GM23338 (cell line): ENCODE data around the gene ASCL2. TPM values are rescaled to one million over a fixed set of nuclear protein-coding genes. Genes with fewer than 3 reads are reported as not detected.

ENCODE experiments used
- ATAC-seq: fragments of 200-7000 bp; cut with Tn5 transposase; 3 replicates; pipeline ENCODE4 v1.9.1; 2020
- DNase-seq: peaks from one replicate; pipeline ENCODE4 v3.0.0-alpha.2; 2015; ENCODE audit warnings: low spot score
- H2AFZ ChIP-seq: fragments of 200-600 bp; sonication (generic); 2 replicates; pipeline ENCODE4 v1.8.0; 2016; ENCODE audit warnings: antibody characterized with exemption, mild to moderate bottlenecking, moderate library complexity
- H3F3A ChIP-seq: fragments of 200-600 bp; sonication (generic); replicated peaks from 2 replicates; pipeline ENCODE4 v1.8.0; 2017; ENCODE audit warnings: antibody characterized with exemption, mixed run types, low read depth
- H3K27ac ChIP-seq: fragments of 200-600 bp; sonication (generic); 2 replicates; pipeline ENCODE4 v1.6.1; 2016; ENCODE audit warnings: low read depth
- H3K27me3 ChIP-seq: fragments of 200-600 bp; sonication (generic); 2 replicates; pipeline ENCODE4 v1.8.0; 2016; ENCODE audit warnings: mild to moderate bottlenecking, mixed run types, moderate library complexity; ENCODE audit not compliant: insufficient read depth
- H3K36me3 ChIP-seq: fragments of 200-600 bp; sonication (generic); 2 replicates; pipeline ENCODE4 v1.8.0; 2016; ENCODE audit warnings: mild to moderate bottlenecking; ENCODE audit not compliant: insufficient read depth
- H3K4me1 ChIP-seq: fragments of 200-600 bp; sonication (generic); 2 replicates; pipeline ENCODE4 v1.8.0; 2016; ENCODE audit warnings: mild to moderate bottlenecking, moderate library complexity; ENCODE audit not compliant: insufficient read depth
- H3K4me2 ChIP-seq: fragments of 200-600 bp; sonication (generic); 2 replicates; pipeline ENCODE4 v1.7.1; 2017; ENCODE audit warnings: mixed run types
- H3K4me3 ChIP-seq: fragments of 200-600 bp; sonication (generic); 2 replicates; pipeline ENCODE4 v1.6.1; 2016; ENCODE audit warnings: mixed run types
- H3K79me2 ChIP-seq: fragments of 200-600 bp; sonication (generic); replicated peaks from 2 replicates; pipeline ENCODE4 v1.8.0; 2017; ENCODE audit warnings: mild to moderate bottlenecking; ENCODE audit not compliant: insufficient read depth
- H3K9me2 ChIP-seq: fragments of 200-600 bp; sonication (generic); 2 replicates; pipeline ENCODE4 v1.8.0; 2017; ENCODE audit not compliant: insufficient read depth
- H4K20me1 ChIP-seq: fragments of 200-600 bp; sonication (generic); replicated peaks from 2 replicates; pipeline ENCODE4 v1.8.0; 2017; ENCODE audit warnings: mild to moderate bottlenecking; ENCODE audit not compliant: insufficient read depth
- H3K27ac Mint-ChIP-seq: 2 replicates; pipeline ENCODE4 v1.8.0; 2020; ENCODE audit warnings: inconsistent platforms, mild to moderate bottlenecking, moderate library complexity, mixed read lengths
- H3K27me3 Mint-ChIP-seq: 3 replicates; pipeline ENCODE4 v1.8.0; 2022; ENCODE audit warnings: low read depth, mild to moderate bottlenecking, moderate library complexity, mixed read lengths, inconsistent platforms; ENCODE audit not compliant: insufficient read depth, poor library complexity
- H3K36me3 Mint-ChIP-seq: 3 replicates; pipeline ENCODE4 v1.8.0; 2021; ENCODE audit warnings: low read depth, mild to moderate bottlenecking, inconsistent platforms, moderate library complexity, mixed read lengths
- H3K4me1 Mint-ChIP-seq: 3 replicates; pipeline ENCODE4 v1.8.0; 2020; ENCODE audit warnings: mild to moderate bottlenecking, inconsistent platforms, mixed read lengths
- H3K4me3 Mint-ChIP-seq: 3 replicates; pipeline ENCODE4 v1.8.0; 2021; ENCODE audit warnings: moderate library complexity, mild to moderate bottlenecking, inconsistent platforms, mixed read lengths
- H3K9me3 Mint-ChIP-seq: 3 replicates; pipeline ENCODE4 v1.8.0; 2020; ENCODE audit warnings: moderate library complexity, mild to moderate bottlenecking, inconsistent platforms, mixed read lengths
- CREB1 ChIP-seq: fragments of 250-450 bp; sonication (Bioruptor Pico); IDR thresholded peaks from 2 replicates; pipeline ENCODE4 v1.5.0; 2020; ENCODE audit warnings: low read depth, mild to moderate bottlenecking, moderate library complexity
- EZH2 ChIP-seq: fragments of 200-600 bp; sonication (generic); IDR thresholded peaks from one replicate; pipeline ENCODE4 v1.8.0; 2017; ENCODE audit warnings: antibody characterized with exemption, mild to moderate bottlenecking, low read depth; ENCODE audit not compliant: unreplicated experiment
- EZH2phosphoT487 ChIP-seq: fragments of 200-600 bp; sonication (generic); IDR thresholded peaks from one replicate; pipeline ENCODE4 v1.8.1; 2018; ENCODE audit warnings: antibody characterized with exemption; ENCODE audit not compliant: unreplicated experiment
- JUNB ChIP-seq: IDR thresholded peaks from one replicate; pipeline ENCODE4 v1.6.1; 2016; ENCODE audit warnings: antibody characterized with exemption; ENCODE audit not compliant: unreplicated experiment
- NANOG ChIP-seq: IDR thresholded peaks from 2 replicates; pipeline ENCODE4 v1.6.1; 2016; ENCODE audit warnings: antibody characterized with exemption, borderline replicate concordance
- POLR2AphosphoS5 ChIP-seq: IDR thresholded peaks from 2 replicates; pipeline ENCODE4 v1.6.1; 2016; ENCODE audit warnings: antibody characterized with exemption, low read depth
- STAT1 ChIP-seq: IDR thresholded peaks from one replicate; pipeline ENCODE4 v1.6.1; 2016; ENCODE audit warnings: antibody characterized with exemption; ENCODE audit not compliant: unreplicated experiment
- ZNF114 ChIP-seq: fragments of 250-450 bp; sonication (Bioruptor Pico); IDR thresholded peaks from 2 replicates; pipeline ENCODE4 v1.5.0; 2020; ENCODE audit warnings: mild to moderate bottlenecking, moderate library complexity
- ZNF331 ChIP-seq: fragments of 250-450 bp; sonication (Bioruptor Pico); IDR thresholded peaks from 2 replicates; pipeline ENCODE4 v1.5.0; 2020; ENCODE audit warnings: low read depth, mild to moderate bottlenecking, moderate library complexity
- polyA plus RNA-seq: library from polyadenylated mRNA; unstranded; fragments of >200 nt; fragmentation: Nextera tagmentation; extraction: Ambion mirVana; gene quantifications from 2 replicates; pipeline ENCODE4 v1.2.1, GENCODE V29; 2016
- total RNA-seq: library from RNA; depleted of rRNA; stranded (reverse); fragments of >200 nt; shearing (Covaris generic); gene quantifications from 2 replicates; pipeline ENCODE4 v1.2.3, GENCODE V29; 2014
- TF ChIP-seq, protein P1 (sequence below): IDR thresholded peaks from one replicate; pipeline ENCODE4 v1.6.1; 2018; ENCODE audit warnings: antibody characterized with exemption; ENCODE audit not compliant: unreplicated experiment
- TF ChIP-seq, protein P2 (sequence below), 2 experiments: fragments of 200-600 bp in 1 of 2; sonication (generic) in 1 of 2; conservative IDR thresholded peaks; 2 replicates each; pipeline versions ENCODE4 v1.5.1 to v1.6.1; 2016 to 2017; ENCODE audit warnings: antibody characterized with exemption in 2 of 2, low read depth in 2 of 2, mild to moderate bottlenecking in 2 of 2, moderate library complexity in 1 of 2
- TF ChIP-seq, protein P3 (sequence below): IDR thresholded peaks from 2 replicates; pipeline ENCODE4 v1.6.1; 2016; ENCODE audit warnings: antibody characterized with exemption
- TF ChIP-seq, protein P4 (sequence below): fragments of 250-450 bp; sonication (Bioruptor Pico); IDR thresholded peaks from 2 replicates; pipeline ENCODE4 v1.5.0; 2020; ENCODE audit warnings: mild to moderate bottlenecking, moderate library complexity

ASCL2 gene
- total and polyA plus RNA-seq, 2 experiments from 2014 or later = 0.57 to 1.6 TPM

DNA sequence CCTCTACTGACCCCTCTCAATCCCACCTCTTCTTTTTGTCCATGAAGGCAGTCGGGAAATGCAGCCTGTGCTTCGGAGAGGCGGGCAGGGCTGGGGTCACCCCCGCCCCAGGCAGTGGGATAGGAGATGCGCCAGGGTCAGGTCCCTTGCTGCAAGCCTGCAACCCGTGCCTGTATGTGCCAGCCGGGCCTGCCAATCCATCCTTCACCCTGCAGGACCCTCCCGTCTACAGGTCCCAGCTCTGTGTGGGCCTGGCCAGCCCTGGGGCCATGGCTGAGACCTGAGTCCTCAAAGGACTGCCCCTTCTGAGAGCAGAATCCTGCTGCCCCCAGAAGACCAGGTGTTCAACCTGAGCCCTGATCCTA is 10.9 kb downstream of the ASCL2 start:
- Histone ChIP-seq H2AFZ (no peak overlapping the region), H3K4me2 (no peak overlapping the region), H3K27me3 (no peaks in the 10 kb centered on the region), H3K4me3 (no peak overlapping the region), H4K20me1 (no peaks in the 10 kb centered on the region), H3F3A (no peaks in the 10 kb centered on the region), H3K27ac (no peak overlapping the region), H3K4me1 (no peaks in the 10 kb centered on the region), H3K79me2 (no peaks in the 10 kb centered on the region), H3K36me3 (no peaks in the 10 kb centered on the region), H3K9me2 (no peaks in the 10 kb centered on the region)
- Mint-ChIP-seq H3K36me3 (no peaks in the 10 kb centered on the region), H3K27ac (no peak overlapping the region), H3K9me3 (no peaks in the 10 kb centered on the region), H3K27me3 (peaks cover 12% of the 10 kb centered on the region), H3K4me3 (no peak overlapping the region), H3K4me1 (peaks cover 3% of the 10 kb centered on the region; the same call in 1 of the 3 replicates)
- no peak for DNase-seq
- no peak for TF ChIP-seq CREB1 (CRISPR knock-in tag)
- TF ChIP-seq, protein P1, sequence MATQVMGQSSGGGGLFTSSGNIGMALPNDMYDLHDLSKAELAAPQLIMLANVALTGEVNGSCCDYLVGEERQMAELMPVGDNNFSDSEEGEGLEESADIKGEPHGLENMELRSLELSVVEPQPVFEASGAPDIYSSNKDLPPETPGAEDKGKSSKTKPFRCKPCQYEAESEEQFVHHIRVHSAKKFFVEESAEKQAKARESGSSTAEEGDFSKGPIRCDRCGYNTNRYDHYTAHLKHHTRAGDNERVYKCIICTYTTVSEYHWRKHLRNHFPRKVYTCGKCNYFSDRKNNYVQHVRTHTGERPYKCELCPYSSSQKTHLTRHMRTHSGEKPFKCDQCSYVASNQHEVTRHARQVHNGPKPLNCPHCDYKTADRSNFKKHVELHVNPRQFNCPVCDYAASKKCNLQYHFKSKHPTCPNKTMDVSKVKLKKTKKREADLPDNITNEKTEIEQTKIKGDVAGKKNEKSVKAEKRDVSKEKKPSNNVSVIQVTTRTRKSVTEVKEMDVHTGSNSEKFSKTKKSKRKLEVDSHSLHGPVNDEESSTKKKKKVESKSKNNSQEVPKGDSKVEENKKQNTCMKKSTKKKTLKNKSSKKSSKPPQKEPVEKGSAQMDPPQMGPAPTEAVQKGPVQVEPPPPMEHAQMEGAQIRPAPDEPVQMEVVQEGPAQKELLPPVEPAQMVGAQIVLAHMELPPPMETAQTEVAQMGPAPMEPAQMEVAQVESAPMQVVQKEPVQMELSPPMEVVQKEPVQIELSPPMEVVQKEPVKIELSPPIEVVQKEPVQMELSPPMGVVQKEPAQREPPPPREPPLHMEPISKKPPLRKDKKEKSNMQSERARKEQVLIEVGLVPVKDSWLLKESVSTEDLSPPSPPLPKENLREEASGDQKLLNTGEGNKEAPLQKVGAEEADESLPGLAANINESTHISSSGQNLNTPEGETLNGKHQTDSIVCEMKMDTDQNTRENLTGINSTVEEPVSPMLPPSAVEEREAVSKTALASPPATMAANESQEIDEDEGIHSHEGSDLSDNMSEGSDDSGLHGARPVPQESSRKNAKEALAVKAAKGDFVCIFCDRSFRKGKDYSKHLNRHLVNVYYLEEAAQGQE = no peak
- TF ChIP-seq EZH2phosphoT487 = no peak
- no peak for TF ChIP-seq JUNB
- TF ChIP-seq ZNF331 = no peak
- TF ChIP-seq, protein P2, sequence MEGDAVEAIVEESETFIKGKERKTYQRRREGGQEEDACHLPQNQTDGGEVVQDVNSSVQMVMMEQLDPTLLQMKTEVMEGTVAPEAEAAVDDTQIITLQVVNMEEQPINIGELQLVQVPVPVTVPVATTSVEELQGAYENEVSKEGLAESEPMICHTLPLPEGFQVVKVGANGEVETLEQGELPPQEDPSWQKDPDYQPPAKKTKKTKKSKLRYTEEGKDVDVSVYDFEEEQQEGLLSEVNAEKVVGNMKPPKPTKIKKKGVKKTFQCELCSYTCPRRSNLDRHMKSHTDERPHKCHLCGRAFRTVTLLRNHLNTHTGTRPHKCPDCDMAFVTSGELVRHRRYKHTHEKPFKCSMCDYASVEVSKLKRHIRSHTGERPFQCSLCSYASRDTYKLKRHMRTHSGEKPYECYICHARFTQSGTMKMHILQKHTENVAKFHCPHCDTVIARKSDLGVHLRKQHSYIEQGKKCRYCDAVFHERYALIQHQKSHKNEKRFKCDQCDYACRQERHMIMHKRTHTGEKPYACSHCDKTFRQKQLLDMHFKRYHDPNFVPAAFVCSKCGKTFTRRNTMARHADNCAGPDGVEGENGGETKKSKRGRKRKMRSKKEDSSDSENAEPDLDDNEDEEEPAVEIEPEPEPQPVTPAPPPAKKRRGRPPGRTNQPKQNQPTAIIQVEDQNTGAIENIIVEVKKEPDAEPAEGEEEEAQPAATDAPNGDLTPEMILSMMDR (conservative IDR thresholded peaks at IDR 0.05; ENCODE audit: low read depth in 2 of 2) = no peak
- TF ChIP-seq, protein P3, sequence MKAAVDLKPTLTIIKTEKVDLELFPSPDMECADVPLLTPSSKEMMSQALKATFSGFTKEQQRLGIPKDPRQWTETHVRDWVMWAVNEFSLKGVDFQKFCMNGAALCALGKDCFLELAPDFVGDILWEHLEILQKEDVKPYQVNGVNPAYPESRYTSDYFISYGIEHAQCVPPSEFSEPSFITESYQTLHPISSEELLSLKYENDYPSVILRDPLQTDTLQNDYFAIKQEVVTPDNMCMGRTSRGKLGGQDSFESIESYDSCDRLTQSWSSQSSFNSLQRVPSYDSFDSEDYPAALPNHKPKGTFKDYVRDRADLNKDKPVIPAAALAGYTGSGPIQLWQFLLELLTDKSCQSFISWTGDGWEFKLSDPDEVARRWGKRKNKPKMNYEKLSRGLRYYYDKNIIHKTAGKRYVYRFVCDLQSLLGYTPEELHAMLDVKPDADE = no peak
- no peak for TF ChIP-seq STAT1
- TF ChIP-seq POLR2AphosphoS5 = no peak
- TF ChIP-seq NANOG = no peak
- TF ChIP-seq, protein P4, sequence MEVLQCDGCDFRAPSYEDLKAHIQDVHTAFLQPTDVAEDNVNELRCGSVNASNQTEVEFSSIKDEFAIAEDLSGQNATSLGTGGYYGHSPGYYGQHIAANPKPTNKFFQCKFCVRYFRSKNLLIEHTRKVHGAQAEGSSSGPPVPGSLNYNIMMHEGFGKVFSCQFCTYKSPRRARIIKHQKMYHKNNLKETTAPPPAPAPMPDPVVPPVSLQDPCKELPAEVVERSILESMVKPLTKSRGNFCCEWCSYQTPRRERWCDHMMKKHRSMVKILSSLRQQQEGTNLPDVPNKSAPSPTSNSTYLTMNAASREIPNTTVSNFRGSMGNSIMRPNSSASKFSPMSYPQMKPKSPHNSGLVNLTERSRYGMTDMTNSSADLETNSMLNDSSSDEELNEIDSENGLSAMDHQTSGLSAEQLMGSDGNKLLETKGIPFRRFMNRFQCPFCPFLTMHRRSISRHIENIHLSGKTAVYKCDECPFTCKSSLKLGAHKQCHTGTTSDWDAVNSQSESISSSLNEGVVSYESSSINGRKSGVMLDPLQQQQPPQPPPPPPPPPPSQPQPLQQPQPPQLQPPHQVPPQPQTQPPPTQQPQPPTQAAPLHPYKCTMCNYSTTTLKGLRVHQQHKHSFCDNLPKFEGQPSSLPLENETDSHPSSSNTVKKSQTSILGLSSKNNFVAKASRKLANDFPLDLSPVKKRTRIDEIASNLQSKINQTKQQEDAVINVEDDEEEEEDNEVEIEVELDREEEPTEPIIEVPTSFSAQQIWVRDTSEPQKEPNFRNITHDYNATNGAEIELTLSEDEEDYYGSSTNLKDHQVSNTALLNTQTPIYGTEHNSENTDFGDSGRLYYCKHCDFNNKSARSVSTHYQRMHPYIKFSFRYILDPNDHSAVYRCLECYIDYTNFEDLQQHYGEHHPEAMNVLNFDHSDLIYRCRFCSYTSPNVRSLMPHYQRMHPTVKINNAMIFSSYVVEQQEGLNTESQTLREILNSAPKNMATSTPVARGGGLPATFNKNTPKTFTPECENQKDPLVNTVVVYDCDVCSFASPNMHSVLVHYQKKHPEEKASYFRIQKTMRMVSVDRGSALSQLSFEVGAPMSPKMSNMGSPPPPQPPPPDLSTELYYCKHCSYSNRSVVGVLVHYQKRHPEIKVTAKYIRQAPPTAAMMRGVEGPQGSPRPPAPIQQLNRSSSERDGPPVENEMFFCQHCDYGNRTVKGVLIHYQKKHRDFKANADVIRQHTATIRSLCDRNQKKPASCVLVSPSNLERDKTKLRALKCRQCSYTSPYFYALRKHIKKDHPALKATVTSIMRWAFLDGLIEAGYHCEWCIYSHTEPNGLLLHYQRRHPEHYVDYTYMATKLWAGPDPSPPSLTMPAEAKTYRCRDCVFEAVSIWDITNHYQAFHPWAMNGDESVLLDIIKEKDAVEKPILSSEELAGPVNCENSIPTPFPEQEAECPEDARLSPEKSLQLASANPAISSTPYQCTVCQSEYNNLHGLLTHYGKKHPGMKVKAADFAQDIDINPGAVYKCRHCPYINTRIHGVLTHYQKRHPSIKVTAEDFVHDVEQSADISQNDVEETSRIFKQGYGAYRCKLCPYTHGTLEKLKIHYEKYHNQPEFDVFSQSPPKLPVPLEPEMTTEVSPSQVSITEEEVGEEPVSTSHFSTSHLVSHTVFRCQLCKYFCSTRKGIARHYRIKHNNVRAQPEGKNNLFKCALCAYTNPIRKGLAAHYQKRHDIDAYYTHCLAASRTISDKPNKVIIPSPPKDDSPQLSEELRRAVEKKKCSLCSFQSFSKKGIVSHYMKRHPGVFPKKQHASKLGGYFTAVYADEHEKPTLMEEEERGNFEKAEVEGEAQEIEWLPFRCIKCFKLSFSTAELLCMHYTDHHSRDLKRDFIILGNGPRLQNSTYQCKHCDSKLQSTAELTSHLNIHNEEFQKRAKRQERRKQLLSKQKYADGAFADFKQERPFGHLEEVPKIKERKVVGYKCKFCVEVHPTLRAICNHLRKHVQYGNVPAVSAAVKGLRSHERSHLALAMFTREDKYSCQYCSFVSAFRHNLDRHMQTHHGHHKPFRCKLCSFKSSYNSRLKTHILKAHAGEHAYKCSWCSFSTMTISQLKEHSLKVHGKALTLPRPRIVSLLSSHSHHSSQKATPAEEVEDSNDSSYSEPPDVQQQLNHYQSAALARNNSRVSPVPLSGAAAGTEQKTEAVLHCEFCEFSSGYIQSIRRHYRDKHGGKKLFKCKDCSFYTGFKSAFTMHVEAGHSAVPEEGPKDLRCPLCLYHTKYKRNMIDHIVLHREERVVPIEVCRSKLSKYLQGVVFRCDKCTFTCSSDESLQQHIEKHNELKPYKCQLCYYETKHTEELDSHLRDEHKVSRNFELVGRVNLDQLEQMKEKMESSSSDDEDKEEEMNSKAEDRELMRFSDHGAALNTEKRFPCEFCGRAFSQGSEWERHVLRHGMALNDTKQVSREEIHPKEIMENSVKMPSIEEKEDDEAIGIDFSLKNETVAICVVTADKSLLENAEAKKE (CRISPR knock-in tag) = no peak
- no peak for TF ChIP-seq ZNF114 (CRISPR knock-in tag)
- no peak for TF ChIP-seq EZH2
- no peak for ATAC-seq
